Gastroesophageal sphincter (tissue), 4 donors: ENCODE results near the gene WWC1. TPM values are rescaled to one million over a fixed set of nuclear protein-coding genes. Genes with fewer than 3 reads are reported as not detected.

Experiments used
- ATAC-seq: fragments of 150-250 bp; one replicate; pipeline ENCODE4 v1.9.1; 2016; ENCODE audit warnings: mild to moderate bottlenecking, moderate library complexity
- H3K27ac ChIP-seq, 4 donors: fragments of 200-600 bp; sonication (generic) in 3 of 4; 1 replicate in 3 of 4; 2 replicates in 1 of 4; pipeline ENCODE4 v1.5.1; 2016 to 2019
- H3K27me3 ChIP-seq: fragments of 200-600 bp; sonication (generic); one replicate; pipeline ENCODE4 v1.5.1; 2019
- H3K36me3 ChIP-seq, 2 donors: fragments of 200-600 bp; sonication (generic); one replicate each; pipeline ENCODE4 v1.5.1; 2019; ENCODE audit warnings: control low read depth in 1 of 2
- H3K4me1 ChIP-seq, 3 donors: fragments of 200-600 bp; sonication (generic); 1 replicate in 2 of 3; 2 replicates in 1 of 3; pipeline ENCODE4 v1.5.1; 2016 to 2019; ENCODE audit warnings: control low read depth in 2 of 3
- H3K4me3 ChIP-seq, 2 donors: fragments of 200-600 bp; sonication (generic); one replicate each; pipeline ENCODE4 v1.5.1; 2019; ENCODE audit warnings: mild to moderate bottlenecking in 1 of 2, moderate library complexity in 1 of 2
- H3K9me3 ChIP-seq, 3 donors: fragments of 200-600 bp; sonication (generic); one replicate each; pipeline ENCODE4 v1.5.1; 2017 to 2019; ENCODE audit warnings: control low read depth in 2 of 3
- EP300 ChIP-seq: sonication (generic); formaldehyde crosslinking; IDR thresholded peaks from one replicate; pipeline ENCODE4 v1.6.1; 2017; ENCODE audit warnings: antibody characterized with exemption, mild to moderate bottlenecking
- POLR2A ChIP-seq, 2 donors: fragments of 450-650 bp; IDR thresholded peaks; one replicate each; pipeline ENCODE4 v1.6.1; 2017; ENCODE audit warnings: antibody characterized with exemption in 2 of 2, mild to moderate bottlenecking in 2 of 2, moderate library complexity in 1 of 2
- POLR2AphosphoS5 ChIP-seq: sonication (generic); formaldehyde crosslinking; IDR thresholded peaks from one replicate; pipeline ENCODE4 v1.6.1; 2017; ENCODE audit warnings: antibody characterized with exemption
- WGBS, 2 donors: methylation state at CpG; one replicate each; pipeline ENCODE4 v1.1.5; 2018; ENCODE audit warnings: low coverage in 1 of 2; 5-methylcytosine and 5-hydroxymethylcytosine counted together
- total RNA-seq, 4 donors: library from RNA; depleted of rRNA; stranded (reverse); fragments of >200 nt; gene quantifications; one replicate each; pipeline ENCODE4 v1.1.0, GENCODE V29; 2016
- TF ChIP-seq, protein P1 (sequence below), 4 experiments: fragments of 200-600 bp in 2 of 4; fragments of 450-650 bp in 2 of 4; sonication (generic) in 1 of 4; IDR thresholded peaks; one replicate each; pipeline ENCODE4 v1.5.1; 2017 to 2019; ENCODE audit warnings: antibody characterized with exemption in 4 of 4, mild to moderate bottlenecking in 2 of 4, moderate library complexity in 2 of 4

Gene WWC1
- total RNA-seq, 4 donors from 2014 or later = 0.67 to 6.9 (median 3.8) TPM

DNA sequence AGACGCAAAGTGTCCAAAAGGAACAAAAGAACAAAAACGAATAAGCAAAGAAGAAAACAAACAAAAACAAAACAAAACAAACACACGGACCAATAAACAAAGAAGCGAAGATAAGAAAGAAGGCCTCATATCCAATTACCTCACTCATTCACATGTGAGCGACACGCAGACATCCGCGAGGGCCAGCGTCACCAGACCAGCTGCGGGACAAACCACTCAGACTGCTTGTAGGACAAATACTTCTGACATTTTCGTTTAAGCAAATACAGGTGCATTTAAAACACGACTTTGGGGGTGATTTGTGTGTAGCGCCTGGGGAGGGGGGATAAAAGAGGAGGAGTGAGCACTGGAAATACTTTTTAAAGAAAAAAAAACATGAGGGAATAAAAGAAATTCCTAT lies 28.3 kb upstream of the WWC1 start:
- WGBS, 2 donors = 60 to 77% methylated on average over 8 to 9 of the region's 13 CpGs
- TF ChIP-seq, protein P1, sequence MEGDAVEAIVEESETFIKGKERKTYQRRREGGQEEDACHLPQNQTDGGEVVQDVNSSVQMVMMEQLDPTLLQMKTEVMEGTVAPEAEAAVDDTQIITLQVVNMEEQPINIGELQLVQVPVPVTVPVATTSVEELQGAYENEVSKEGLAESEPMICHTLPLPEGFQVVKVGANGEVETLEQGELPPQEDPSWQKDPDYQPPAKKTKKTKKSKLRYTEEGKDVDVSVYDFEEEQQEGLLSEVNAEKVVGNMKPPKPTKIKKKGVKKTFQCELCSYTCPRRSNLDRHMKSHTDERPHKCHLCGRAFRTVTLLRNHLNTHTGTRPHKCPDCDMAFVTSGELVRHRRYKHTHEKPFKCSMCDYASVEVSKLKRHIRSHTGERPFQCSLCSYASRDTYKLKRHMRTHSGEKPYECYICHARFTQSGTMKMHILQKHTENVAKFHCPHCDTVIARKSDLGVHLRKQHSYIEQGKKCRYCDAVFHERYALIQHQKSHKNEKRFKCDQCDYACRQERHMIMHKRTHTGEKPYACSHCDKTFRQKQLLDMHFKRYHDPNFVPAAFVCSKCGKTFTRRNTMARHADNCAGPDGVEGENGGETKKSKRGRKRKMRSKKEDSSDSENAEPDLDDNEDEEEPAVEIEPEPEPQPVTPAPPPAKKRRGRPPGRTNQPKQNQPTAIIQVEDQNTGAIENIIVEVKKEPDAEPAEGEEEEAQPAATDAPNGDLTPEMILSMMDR (IDR thresholded peaks at IDR 0.05) = no peak
- TF ChIP-seq EP300 = no peak

DNA sequence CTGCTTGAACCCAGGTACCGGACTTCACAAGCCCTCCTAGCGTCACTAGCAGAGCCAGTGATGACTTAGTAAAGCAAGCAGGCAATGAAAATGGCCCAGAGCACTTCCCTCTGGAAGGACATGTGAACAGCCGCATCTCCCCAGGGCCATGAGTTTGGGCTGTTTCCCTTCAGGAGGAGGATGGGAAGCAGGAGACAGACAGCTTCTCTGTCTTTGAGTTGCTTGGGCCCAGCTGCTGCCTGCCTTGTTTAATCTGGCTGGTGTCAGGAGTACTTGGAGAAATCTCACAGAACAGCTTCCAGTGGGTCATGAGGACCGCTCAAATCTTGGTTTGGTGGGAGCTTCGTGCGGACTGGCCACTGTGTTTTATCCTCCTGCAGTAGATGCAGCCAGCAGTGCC lies 25.4 kb upstream of the WWC1 start:
- peaks cover 0 to 16% (median 7%) of the 10 kb centered on the region in 3 donors for H3K4me1 ChIP-seq
- H3K36me3 ChIP-seq = no peaks in the 10 kb centered on the region
- H3K27me3 ChIP-seq = no peaks in the 10 kb centered on the region
- TF ChIP-seq EP300 = no peak
- H3K4me3 ChIP-seq = no peak overlapping the region
- ATAC-seq = no peak
- H3K27ac ChIP-seq = no peak overlapping the region
- H3K9me3 ChIP-seq = no peaks in the 10 kb centered on the region
- WGBS, 2 donors = no CpG with 5 or more reads among the region's 6 CpGs

More for the DNA sequence above, 28.3 kb upstream of the WWC1 start:
- no peaks in the 10 kb centered on the region for H3K27me3 ChIP-seq
- H3K36me3 ChIP-seq = no peaks in the 10 kb centered on the region
- no peaks in the 10 kb centered on the region for H3K9me3 ChIP-seq
- no peak overlapping the region for H3K27ac ChIP-seq
- no peak for ATAC-seq
- no peak overlapping the region for H3K4me3 ChIP-seq
- H3K4me1 ChIP-seq = no peaks in the 10 kb centered on the region

DNA sequence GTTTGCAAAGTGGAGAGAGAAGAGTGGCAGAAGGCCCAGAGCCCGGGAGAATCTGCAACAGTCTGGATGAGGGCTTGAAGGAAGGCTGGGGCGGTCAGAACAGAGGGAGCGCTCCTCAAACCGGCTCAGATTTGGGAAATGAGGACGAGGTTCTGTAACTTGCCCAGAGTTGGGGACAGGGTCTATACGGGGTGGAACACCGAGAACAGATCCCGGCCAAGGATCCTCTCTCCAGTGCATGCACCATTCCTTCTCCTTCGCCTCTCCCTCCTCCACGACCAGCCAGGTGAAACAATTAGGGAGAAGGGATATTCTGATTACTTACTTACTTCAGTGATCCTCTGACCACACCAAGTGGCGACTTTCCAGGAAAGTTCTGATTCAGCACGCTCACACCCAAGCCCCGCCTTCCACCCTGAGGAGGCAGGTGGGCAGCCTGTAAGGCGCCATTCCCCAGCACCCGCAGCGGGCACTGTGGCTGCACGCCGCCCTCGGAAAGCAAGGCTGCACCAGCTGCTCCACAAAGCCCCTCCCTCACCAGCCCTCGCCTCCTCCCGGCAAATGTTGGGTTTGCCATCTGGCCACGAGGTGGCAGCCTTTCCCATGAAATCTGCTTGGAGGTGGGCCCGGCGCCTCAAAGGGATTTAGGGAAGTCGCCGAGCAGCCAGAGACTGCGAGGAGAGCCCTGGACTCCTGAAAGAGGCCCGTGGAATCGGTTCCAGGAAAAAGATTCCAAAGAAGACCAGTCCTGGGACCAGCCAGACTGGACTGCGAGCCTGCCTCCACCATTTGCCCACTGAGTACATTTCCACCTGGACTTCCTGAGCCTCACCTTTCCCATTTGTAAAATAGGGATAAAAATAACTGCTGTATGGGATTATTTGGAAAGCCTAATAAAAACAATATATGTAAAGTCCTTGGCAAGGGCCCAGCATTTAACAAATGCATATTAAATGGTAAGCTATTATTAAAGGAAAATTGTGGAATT lies 22.2 kb upstream of the WWC1 start:
- Histone ChIP-seq H3K36me3 (no peaks in the 10 kb centered on the region), H3K9me3 (no peaks in the 10 kb centered on the region), H3K4me1 (peaks cover 0 to 16% (median 7%) of the 10 kb centered on the region in 3 donors), H3K4me3 (peak overlapping the region in 1 of 2 donors; percentile 39), H3K27me3 (no peaks in the 10 kb centered on the region), H3K27ac (peak overlapping the region in 2 of 4 donors; percentile 25 to 27)
- WGBS, 2 donors = 0 to 2% methylated on average over 5 to 15 of the region's 30 CpGs
- TF ChIP-seq, protein P1 (IDR thresholded peaks at IDR 0.05) = peak in 3 of 4 experiments; percentile 78 to 89 (median 86)
- peak; percentile 39 for TF ChIP-seq POLR2AphosphoS5
- no peak for TF ChIP-seq POLR2A (IDR thresholded peaks at IDR 0.05)
- ATAC-seq = peak; percentile 89

DNA sequence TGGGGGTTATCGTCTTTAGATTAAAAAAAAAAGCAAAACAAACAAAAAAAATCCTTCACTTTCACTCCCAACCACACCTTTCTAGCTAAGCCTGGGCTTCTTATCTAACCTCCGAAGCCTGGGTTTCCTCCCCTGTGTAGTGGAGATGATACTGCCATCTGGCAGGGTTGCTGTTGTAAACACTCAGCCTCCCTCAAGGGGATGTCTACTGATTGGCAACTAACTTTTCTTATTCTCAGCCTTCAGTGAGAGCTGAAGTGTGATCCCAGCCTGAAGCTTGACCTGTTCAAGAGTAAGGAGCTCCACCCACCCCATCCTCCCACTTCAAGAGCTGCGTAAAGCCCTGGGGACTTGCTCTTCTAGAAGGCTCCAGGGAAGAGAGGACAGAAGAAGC lies 21.5 kb upstream of the WWC1 start:
- Histone ChIP-seq H3K27me3 (no peaks in the 10 kb centered on the region), H3K27ac (no peak overlapping the region), H3K36me3 (no peaks in the 10 kb centered on the region), H3K4me1 (peaks cover 0 to 16% (median 7%) of the 10 kb centered on the region in 3 donors), H3K9me3 (no peaks in the 10 kb centered on the region), H3K4me3 (peak overlapping the region in 1 of 2 donors; percentile 39)
- TF ChIP-seq, protein P1 (IDR thresholded peaks at IDR 0.05) = no peak
- TF ChIP-seq POLR2AphosphoS5 (no peak), EP300 (no peak), POLR2A (IDR thresholded peaks at IDR 0.05) (no peak)
- WGBS, 2 donors = 35 to 45% methylated on average over 2 to 3 of the region's 3 CpGs
- no peak for ATAC-seq

DNA sequence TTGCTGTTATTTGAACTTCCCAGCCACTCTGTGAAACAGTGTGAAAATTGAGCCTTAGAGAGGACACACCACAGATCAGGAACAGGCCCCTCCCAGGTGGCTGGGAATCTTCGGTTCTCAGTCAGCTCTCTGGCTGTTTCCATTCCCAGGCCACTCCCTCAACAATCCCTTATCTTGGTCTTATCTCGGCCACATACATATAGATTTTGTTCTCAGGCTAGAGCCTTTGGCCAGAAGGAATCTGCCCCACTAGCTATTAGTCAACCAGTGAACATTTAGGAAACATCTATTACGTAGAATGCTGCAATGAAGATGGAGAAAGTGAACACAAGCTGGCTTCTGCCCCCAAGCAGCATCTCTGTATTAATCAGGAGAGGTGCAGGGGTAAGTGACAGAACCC lies 21.0 kb upstream of the WWC1 start:
- ATAC-seq = no peak
- Histone ChIP-seq H3K9me3 (no peaks in the 10 kb centered on the region), H3K4me3 (no peak overlapping the region), H3K27ac (no peak overlapping the region), H3K4me1 (peaks cover 0 to 16% (median 7%) of the 10 kb centered on the region in 3 donors), H3K36me3 (no peaks in the 10 kb centered on the region), H3K27me3 (no peaks in the 10 kb centered on the region)
- 57 to 88% methylated on average over 1 to 3 of the region's 3 CpGs for WGBS, 2 donors
- no peak for TF ChIP-seq POLR2AphosphoS5
- TF ChIP-seq, protein P1 (IDR thresholded peaks at IDR 0.05) = no peak
- TF ChIP-seq EP300 = no peak
- TF ChIP-seq POLR2A (IDR thresholded peaks at IDR 0.05) = no peak
